SK-N-SH (cell line): ENCODE measurements around the gene BAHCC1.

Source experiments
- CTCF ChIP-seq: fragments of 200-600 bp; sonication (generic); IDR thresholded peaks from 2 replicates; pipeline ENCODE4 v1.6.1; 2017; ENCODE audit warnings: antibody characterized with exemption, mild to moderate bottlenecking, moderate library complexity
- EP300 ChIP-seq, 2 experiments: IDR thresholded peaks; 2 replicates each; pipeline versions ENCODE4 v1.4.0 to v1.6.1; 2012; ENCODE audit warnings: borderline replicate concordance in 1 of 2, low read depth in 1 of 2, low read length in 1 of 2
- FOXJ3 ChIP-seq: sonication (generic); formaldehyde crosslinking; IDR thresholded peaks from 2 replicates; pipeline ENCODE4 v1.5.1; 2020; ENCODE audit warnings: mild to moderate bottlenecking, missing genetic modification reagents
- GATA2 ChIP-seq: sonication (generic); formaldehyde crosslinking; IDR thresholded peaks from 2 replicates; pipeline ENCODE4 v1.5.0; 2020; ENCODE audit warnings: mild to moderate bottlenecking, missing genetic modification reagents
- POLR2AphosphoS5 ChIP-seq: IDR thresholded peaks from 2 replicates; pipeline ENCODE4 v1.6.1; 2012; ENCODE audit warnings: low read depth, low read length
- RFX5 ChIP-seq: IDR thresholded peaks from 2 replicates; pipeline ENCODE4 v1.6.1; 2012; ENCODE audit warnings: mild to moderate bottlenecking, improper control_type of control experiment, low read length
- RXRA ChIP-seq: IDR thresholded peaks from 2 replicates; pipeline ENCODE4 v1.4.0; 2012; ENCODE audit warnings: low read depth, mild to moderate bottlenecking, borderline replicate concordance
- SIN3A ChIP-seq: IDR thresholded peaks from 2 replicates; pipeline ENCODE4 v1.6.1; 2012; ENCODE audit warnings: low read depth, mild to moderate bottlenecking, low read length, moderate library complexity, borderline replicate concordance
- ZBTB33 ChIP-seq: IDR thresholded peaks from 2 replicates; pipeline ENCODE4 v1.4.0; 2012; ENCODE audit warnings: low read depth, borderline replicate concordance

GRCh38 chr17:81349397-81350319 lies 45.6 kb upstream of the BAHCC1 start:
- TF ChIP-seq RFX5 (no peak), EP300 (IDR thresholded peaks at IDR 0.05; ENCODE audit: borderline replicate concordance in 1 of 2, low read depth in 1 of 2, low read length in 1 of 2) (no peak), SIN3A (no peak), CTCF (no peak), FOXJ3 (no peak), POLR2AphosphoS5 (no peak), ZBTB33 (no peak), GATA2 (CRISPR knock-in tag) (no peak), RXRA (no peak)
